NT2/D1 (cell line): ENCODE results near the gene TBC1D22A.

Source experiments
- DNase-seq: peaks from one replicate; pipeline ENCODE4 v3.0.0-alpha.2; 2011; ENCODE audit warnings: low read depth, low spot score
- H3K27me3 ChIP-seq: 2 replicates; pipeline ENCODE4 v1.6.0; 2011; ENCODE audit warnings: mild to moderate bottlenecking; ENCODE audit not compliant: insufficient read length, insufficient read depth
- H3K36me3 ChIP-seq: 2 replicates; pipeline ENCODE4 v1.6.1; 2011; ENCODE audit warnings: mild to moderate bottlenecking, low read length, mixed read lengths; ENCODE audit not compliant: insufficient read depth, insufficient read length
- H3K4me1 ChIP-seq: 2 replicates; pipeline ENCODE4 v1.5.1; 2011; ENCODE audit not compliant: insufficient read depth, insufficient read length
- H3K4me3 ChIP-seq: 2 replicates; pipeline ENCODE4 v1.5.1; 2011; ENCODE audit warnings: low read depth; ENCODE audit not compliant: insufficient read length
- H3K9ac ChIP-seq: 2 replicates; pipeline ENCODE4 v1.6.0; 2011; ENCODE audit warnings: low read depth; ENCODE audit not compliant: insufficient read length
- H3K9me3 ChIP-seq: 2 replicates; pipeline ENCODE4 v1.5.1; 2011; ENCODE audit warnings: mild to moderate bottlenecking, low read length; ENCODE audit not compliant: insufficient read depth
- SUZ12 ChIP-seq: IDR thresholded peaks from 2 replicates; pipeline ENCODE4 v1.6.1; 2011; ENCODE audit not compliant: insufficient read length, insufficient read depth; ENCODE audit errors: extremely low read depth
- YY1 ChIP-seq: IDR thresholded peaks from 2 replicates; pipeline ENCODE4 v1.6.1; 2011; ENCODE audit not compliant: insufficient read length, insufficient read depth
- ZNF274 ChIP-seq: IDR thresholded peaks from 2 replicates; pipeline ENCODE4 v1.6.1; 2011; ENCODE audit warnings: mild to moderate bottlenecking, low read depth, low read length

TBC1D22A gene

DNA sequence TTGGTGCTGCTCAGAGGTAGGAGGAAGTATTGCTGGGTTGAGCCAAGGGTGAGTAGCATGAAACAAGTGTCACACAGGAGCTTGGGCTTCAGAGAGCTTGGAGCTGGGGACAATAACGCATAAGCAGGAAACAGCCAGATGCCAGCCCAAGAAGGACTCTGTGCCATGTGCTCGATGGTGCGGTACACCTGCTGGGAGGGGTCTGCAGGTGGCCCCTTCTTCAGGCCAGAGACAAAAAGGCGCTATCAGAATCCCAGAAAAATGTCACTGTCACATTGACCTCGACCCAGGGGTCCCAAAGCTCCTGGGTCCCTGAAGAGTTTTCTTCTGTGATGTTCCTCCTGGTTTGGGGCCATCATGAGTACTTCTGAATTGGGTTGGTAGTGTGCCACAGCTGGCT is 244.4 kb downstream of the TBC1D22A start:
- Histone ChIP-seq H3K27me3 (no peaks in the 10 kb centered on the region), H3K9me3 (no peaks in the 10 kb centered on the region), H3K9ac (no peak overlapping the region), H3K4me1 (no peaks in the 10 kb centered on the region), H3K4me3 (no peak overlapping the region), H3K36me3 (peaks cover 12% of the 10 kb centered on the region)
- TF ChIP-seq SUZ12, result no peak
- no peak for TF ChIP-seq ZNF274
- TF ChIP-seq YY1, result no peak
- no peak for DNase-seq

DNA sequence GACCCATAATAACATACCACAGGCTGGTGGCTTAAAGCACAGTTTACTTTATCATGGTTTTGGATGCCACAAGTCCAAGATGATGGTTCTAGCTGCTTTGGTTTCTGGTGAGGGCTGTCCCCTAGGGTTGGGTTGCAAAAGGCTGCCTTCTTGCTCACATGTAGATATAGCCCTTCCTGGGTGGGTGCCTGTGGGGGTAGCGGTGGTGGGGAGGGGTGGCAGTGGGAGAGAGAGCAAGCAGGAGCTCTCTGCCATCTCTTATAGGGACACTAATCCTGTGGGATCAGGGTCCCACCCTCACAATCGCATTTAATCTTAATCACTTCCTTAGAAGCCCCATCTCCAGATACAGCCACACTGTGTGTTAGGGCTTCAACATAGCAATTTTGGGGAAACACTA is 245.0 kb downstream of the TBC1D22A start:
- TF ChIP-seq SUZ12 (no peak), YY1 (no peak), ZNF274 (no peak)
- no peaks in the 10 kb centered on the region for H3K27me3 ChIP-seq
- no peak for DNase-seq

DNA sequence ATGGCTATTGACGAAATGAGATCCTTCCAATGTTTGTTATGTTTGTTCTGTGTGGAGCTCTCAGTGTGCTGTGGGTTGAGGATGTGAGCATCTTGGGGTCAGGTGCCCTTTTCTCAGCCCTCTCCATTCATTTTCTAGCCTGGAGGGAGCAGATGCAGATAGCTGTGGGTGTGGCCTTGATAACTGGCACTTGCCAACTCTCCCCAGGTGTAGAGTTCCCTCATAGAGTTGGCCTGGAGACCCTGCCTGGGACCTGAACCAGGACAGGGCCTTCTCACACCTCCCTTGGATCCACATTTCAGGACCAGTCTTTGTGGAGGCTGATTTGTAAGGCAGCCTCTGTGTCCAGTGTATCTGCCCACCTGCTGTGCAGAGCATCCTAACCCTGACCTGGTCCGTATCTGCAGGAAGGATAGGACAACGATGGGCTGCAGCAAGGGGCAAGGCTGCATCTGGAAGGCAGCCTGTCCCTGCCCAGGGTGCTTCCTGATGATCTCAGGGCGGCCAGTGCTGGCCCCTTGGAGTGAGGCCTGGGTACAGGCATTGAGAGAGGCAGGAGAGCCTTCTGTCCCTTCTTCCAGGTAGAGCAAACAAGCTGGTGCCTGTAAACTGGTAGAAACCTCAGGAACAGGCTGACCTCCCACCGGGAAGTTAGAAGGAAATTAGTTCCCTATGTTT is 245.9 kb downstream of the TBC1D22A start:
- TF ChIP-seq SUZ12, result no peak
- TF ChIP-seq ZNF274, result no peak
- no peak for TF ChIP-seq YY1
- Histone ChIP-seq H3K4me1 (no peaks in the 10 kb centered on the region), H3K36me3 (peaks cover 12% of the 10 kb centered on the region), H3K4me3 (no peak overlapping the region), H3K9ac (no peak overlapping the region), H3K27me3 (no peaks in the 10 kb centered on the region), H3K9me3 (no peaks in the 10 kb centered on the region)
- DNase-seq, result no peak

More for the DNA sequence above, 245.0 kb downstream of the TBC1D22A start:
- Histone ChIP-seq H3K4me1 (no peaks in the 10 kb centered on the region), H3K36me3 (peaks cover 12% of the 10 kb centered on the region), H3K9ac (no peak overlapping the region), H3K4me3 (no peak overlapping the region), H3K9me3 (no peaks in the 10 kb centered on the region)

DNA sequence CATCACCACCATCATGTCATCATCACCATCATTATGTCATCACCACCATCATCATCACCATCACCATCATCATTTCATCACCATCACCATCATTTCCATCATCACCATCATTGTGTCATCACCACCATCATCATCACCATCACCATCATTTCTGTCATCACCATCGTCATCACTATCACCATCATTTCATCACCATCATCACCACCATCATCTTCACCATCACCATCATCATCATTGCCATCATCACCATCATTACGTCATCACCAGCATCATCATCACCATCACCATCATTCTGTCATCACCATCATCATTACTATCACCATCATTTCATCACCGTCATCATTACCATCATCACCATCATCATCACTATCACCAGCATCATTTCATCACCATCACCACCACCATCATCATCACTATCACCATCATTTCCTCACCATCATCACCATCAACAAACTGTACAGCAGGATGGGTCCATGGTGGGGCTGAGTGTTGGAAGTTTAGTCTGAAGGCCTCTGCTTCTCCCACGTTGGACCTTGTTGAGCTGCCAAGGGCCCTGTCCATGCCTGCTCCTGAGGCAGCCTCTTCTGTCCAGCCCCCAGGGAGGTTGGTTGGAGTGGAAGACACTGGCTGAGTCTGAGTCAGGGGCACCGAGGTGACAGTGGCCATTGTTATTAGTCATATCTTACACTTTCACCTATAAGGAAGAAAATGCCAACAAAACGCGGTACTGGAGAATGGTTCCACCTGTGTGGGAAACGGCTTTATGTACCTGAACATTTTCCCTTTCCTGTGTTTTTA is 247.1 kb downstream of the TBC1D22A start:
- Histone ChIP-seq H3K4me1 (no peaks in the 10 kb centered on the region), H3K27me3 (no peaks in the 10 kb centered on the region), H3K4me3 (no peak overlapping the region), H3K36me3 (peaks cover 12% of the 10 kb centered on the region), H3K9ac (no peak overlapping the region), H3K9me3 (no peaks in the 10 kb centered on the region)
- TF ChIP-seq SUZ12 (no peak), YY1 (no peak), ZNF274 (no peak)
- DNase-seq, result no peak

DNA sequence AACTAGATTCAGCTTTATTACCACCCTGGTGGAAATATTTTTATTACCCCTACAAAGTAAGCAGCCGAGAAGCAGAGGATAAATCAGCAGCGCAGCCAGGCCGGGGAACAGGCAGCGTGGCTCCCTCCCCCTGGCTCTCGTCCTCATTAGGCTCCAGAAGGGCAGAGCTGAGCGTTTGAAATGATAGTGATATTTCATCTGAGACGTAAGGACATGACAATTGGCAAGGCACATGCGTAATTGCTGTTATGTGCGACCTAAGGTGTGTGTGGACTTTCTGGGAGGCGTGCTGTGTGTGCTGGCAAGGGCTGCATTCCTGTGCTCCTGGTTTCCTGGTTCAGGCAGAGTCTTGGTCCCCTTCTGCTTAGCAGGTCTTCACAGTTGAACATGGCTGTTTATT is 247.8 kb downstream of the TBC1D22A start:
- Histone ChIP-seq H3K4me3 (no peak overlapping the region), H3K27me3 (no peaks in the 10 kb centered on the region), H3K4me1 (no peaks in the 10 kb centered on the region), H3K9me3 (no peaks in the 10 kb centered on the region), H3K9ac (no peak overlapping the region), H3K36me3 (peaks cover 12% of the 10 kb centered on the region)
- no peak for TF ChIP-seq YY1
- no peak for DNase-seq

DNA sequence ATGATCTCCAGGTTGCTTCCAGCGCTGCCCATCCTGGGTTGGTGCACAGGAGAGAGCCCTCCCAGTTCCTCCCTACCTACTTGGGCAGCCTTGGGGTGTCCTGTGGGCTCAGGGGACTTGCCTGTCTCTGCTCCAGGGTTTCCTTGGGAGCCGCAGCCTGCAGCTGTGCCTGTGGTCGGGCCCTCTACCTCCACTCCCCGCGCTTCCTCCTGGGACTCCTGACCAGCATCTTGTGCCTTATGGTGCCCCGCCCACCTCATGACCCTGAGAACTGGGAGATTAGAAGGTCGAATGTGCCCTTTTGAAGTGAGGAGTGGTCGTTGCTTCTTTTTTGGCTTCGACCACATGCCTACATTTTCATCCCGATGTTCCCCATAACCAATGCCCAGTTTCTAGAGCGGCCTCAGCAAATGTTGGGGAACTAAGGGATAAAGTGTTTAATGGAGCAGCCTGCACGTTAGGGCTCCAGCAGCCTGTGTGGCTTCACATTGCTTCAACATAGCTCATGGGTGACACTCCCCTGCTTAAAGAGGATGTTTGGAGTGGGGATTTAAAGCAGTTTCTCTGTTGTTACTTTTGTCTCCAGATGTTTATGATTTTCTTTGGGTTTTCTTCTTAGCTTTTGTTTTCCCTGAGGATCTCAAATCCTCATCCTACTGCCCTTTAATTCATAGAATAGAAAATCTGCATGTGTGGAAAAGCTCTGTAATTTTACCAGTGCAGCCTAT is 248.8 kb downstream of the TBC1D22A start:
- Histone ChIP-seq H3K27me3 (no peaks in the 10 kb centered on the region), H3K36me3 (peaks cover 12% of the 10 kb centered on the region), H3K9me3 (no peaks in the 10 kb centered on the region), H3K4me3 (no peak overlapping the region), H3K4me1 (no peaks in the 10 kb centered on the region), H3K9ac (no peak overlapping the region)
- no peak for DNase-seq
- TF ChIP-seq YY1 (no peak), ZNF274 (no peak), SUZ12 (no peak)

DNA sequence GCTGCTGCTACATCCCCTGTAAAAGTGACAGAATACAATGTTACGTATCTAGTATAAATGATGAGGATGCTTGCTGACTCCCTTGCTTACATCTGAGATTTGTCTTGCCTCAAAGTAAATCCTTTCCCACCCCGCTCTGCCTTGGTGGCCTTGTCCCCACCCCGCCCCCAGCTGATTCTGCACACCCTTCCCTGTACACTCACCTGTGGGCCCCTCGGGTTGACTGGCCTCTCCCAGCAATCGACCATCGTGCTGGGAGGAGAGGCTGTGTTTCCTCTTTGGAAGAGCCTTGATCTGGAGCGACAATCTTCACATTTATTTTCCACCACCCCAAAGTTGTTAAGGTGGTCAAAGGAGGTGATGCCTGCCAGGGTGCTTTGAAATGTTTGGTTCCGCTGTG is 249.4 kb downstream of the TBC1D22A start:
- Histone ChIP-seq H3K9ac (no peak overlapping the region), H3K36me3 (peaks cover 12% of the 10 kb centered on the region), H3K4me3 (no peak overlapping the region), H3K27me3 (no peaks in the 10 kb centered on the region), H3K4me1 (no peaks in the 10 kb centered on the region), H3K9me3 (no peaks in the 10 kb centered on the region)
- no peak for TF ChIP-seq YY1
- TF ChIP-seq SUZ12, result no peak
- no peak for TF ChIP-seq ZNF274
- no peak for DNase-seq
